GM12872 (cell line): Measurements from ENCODE around the gene IL17RE.

Experiments
- CTCF ChIP-seq: IDR thresholded peaks from 3 replicates; pipeline ENCODE4 v1.5.1; 2011; ENCODE audit warnings: low read depth, mild to moderate bottlenecking, low read length, moderate library complexity; ENCODE audit not compliant: insufficient read depth

The IL17RE gene

DNA sequence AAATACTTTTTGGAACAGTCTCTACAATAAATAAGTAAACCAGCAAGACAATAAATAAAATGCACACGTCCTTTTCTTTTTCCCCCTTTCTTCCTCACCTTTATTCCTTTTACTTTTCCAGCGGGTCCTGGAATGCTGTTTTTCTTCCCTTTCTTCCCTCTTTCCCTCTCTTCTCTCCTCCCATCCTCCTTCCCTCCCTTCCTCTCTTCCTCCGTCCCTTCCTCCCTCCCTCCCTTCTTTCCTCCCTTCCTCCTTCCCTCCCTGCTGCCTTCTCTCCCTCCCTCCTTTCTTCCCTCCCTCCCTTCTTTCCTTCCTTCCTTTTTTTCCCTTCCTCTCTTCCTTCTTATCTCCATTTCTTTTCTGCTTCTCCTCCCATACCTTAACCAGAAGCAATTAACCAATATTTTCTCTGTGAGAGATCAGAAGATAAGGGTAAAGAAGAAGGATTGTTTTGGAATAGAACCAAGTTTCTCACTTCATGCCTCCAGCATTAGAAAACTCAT, 3.3 kb upstream of the IL17RE start:
- no peak for TF ChIP-seq CTCF

GRCh38 chr3:9901967-9902366, 681 bp upstream of the IL17RE start:
- TF ChIP-seq CTCF, result no peak

DNA sequence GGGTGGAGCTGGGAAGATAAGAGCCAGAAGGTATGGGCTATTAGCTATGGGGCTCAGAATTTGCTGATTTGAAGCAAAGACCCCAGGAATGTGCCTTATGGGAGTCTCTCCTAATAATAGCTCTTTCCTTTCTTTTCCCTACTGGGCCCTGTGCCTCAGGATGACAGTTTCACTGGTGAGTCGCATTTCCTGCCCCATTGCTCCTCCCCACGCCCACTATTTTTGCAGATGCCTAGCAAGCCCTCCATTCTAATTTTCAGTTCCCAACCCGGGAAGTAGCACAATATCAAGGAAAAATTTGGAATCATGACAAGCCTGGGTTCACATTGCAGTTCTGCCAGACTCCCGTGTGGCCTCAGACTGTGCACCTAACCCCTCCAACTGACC, 583 bp downstream of the IL17RE start:
- no peak for TF ChIP-seq CTCF

DNA sequence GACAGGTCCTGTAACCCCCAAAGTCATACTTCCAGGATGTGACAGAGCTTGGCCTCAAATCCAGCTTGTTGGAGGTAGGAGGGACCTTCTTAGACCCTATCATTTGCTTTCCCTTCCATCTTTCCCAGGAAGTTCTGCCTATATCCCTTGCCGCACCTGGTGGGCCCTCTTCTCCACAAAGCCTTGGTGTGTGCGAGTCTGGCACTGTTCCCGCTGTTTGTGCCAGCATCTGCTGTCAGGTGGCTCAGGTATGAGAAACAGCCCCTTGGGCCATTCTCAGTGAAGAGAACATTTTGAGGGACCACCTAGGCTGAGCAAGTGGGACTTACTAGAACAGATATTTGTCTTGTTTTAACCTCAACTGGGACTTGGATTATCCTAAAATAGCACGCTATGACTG, 1.3 kb downstream of the IL17RE start:
- no peak for TF ChIP-seq CTCF

DNA sequence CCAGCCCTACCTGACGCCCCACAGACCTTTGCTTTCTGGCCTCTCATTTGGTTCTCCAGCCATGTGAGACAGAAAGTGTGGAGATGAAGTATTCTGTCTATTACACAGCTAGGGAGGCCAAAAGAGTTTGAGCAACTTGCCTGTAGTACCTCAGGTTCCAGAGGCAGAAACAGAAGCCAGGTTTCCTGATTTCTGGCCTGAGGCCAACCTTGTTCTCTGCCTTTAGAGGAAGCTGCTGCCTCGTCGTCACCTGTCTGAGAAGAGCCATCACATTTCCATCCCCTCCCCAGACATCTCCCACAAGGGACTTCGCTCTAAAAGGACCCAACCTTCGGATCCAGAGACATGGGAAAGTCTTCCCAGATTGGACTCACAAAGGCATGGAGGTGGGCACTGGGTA, 3.8 kb downstream of the IL17RE start:
- no peak for TF ChIP-seq CTCF

- no peak for TF ChIP-seq CTCF
Measured at GRCh38 chr3:9908286-9908685, 5.6 kb downstream of the IL17RE start.

- no peak for TF ChIP-seq CTCF
Measured at GRCh38 chr3:9909221-9910013, 6.8 kb downstream of the IL17RE start.

DNA sequence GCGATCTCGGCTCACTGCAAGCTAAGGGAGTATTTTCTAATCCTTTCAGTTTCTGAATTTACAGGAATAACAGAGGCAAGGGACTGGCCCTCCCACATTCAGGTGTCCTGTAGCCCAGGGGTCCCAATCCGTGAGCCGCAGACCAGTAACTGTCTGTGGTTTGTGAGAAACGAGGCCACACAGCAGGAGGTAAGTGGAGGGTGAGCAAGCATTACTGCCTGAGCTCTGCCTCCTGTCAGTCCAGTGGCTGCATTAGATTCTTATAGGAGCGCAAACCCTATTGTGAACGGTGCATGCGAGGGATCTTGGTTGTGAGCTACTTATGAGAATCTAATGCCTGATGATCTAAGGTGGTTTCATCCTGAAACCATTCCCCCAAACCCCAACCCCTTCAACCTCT, 9.2 kb downstream of the IL17RE start:
- no peak for TF ChIP-seq CTCF
